ENCODE measurements around the gene CSMD2.

Gene CSMD2

GRCh38 chr1:34060187-34060730, 104.8 kb downstream of the CSMD2 start:
- Histone ChIP-seq H3K27me3 (peaks cover 8% of the 10 kb centered on the region), H3K36me3 (no peaks in the 10 kb centered on the region), H3K27ac (no peak overlapping the region), H3K4me3 (ENCODE audit: low read depth in 1 of 2, low read length in 1 of 2) (no peak overlapping the region), H3K4me1 (ENCODE audit: control insufficient read depth in 1 of 2, insufficient read depth in 1 of 2, low read depth in 1 of 2, low read length in 1 of 2) (no peaks in the 10 kb centered on the region), H3K9me3 (no peaks in the 10 kb centered on the region)
- TF ChIP-seq CTCF (IDR thresholded peaks at IDR 0.05), result no peak

GRCh38 chr1:34057347-34058130, 107.5 kb downstream of the CSMD2 start:
- Histone ChIP-seq H3K4me1 (ENCODE audit: control insufficient read depth in 1 of 2, insufficient read depth in 1 of 2, low read depth in 1 of 2, low read length in 1 of 2) (no peaks in the 10 kb centered on the region), H3K36me3 (no peaks in the 10 kb centered on the region), H3K27me3 (peaks cover 8% of the 10 kb centered on the region), H3K4me3 (ENCODE audit: low read depth in 1 of 2, low read length in 1 of 2) (no peak overlapping the region), H3K9me3 (no peaks in the 10 kb centered on the region), H3K27ac (no peak overlapping the region)
- TF ChIP-seq CTCF (IDR thresholded peaks at IDR 0.05), result no peak

- no peaks in the 10 kb centered on the region for H3K4me1 ChIP-seq (ENCODE audit: control insufficient read depth in 1 of 2, insufficient read depth in 1 of 2, low read depth in 1 of 2, low read length in 1 of 2)
- H3K36me3 ChIP-seq, result no peaks in the 10 kb centered on the region
- H3K9me3 ChIP-seq, result no peaks in the 10 kb centered on the region
- peaks cover 8% of the 10 kb centered on the region for H3K27me3 ChIP-seq
- no peak overlapping the region for H3K4me3 ChIP-seq (ENCODE audit: low read depth in 1 of 2, low read length in 1 of 2)
- TF ChIP-seq CTCF (IDR thresholded peaks at IDR 0.05), result no peak
- no peak overlapping the region for H3K27ac ChIP-seq
These were observed 109.2 kb downstream of the CSMD2 start for GRCh38 chr1:34055818-34056217.

- Histone ChIP-seq H3K27ac (no peak overlapping the region), H3K4me1 (ENCODE audit: control insufficient read depth in 1 of 2, insufficient read depth in 1 of 2, low read depth in 1 of 2, low read length in 1 of 2) (no peaks in the 10 kb centered on the region), H3K9me3 (no peaks in the 10 kb centered on the region), H3K27me3 (peaks cover 8% of the 10 kb centered on the region), H3K36me3 (no peaks in the 10 kb centered on the region), H3K4me3 (ENCODE audit: low read depth in 1 of 2, low read length in 1 of 2) (no peak overlapping the region)
- TF ChIP-seq CTCF (IDR thresholded peaks at IDR 0.05), result no peak
These were observed 110.1 kb downstream of the CSMD2 start for GRCh38 chr1:34054920-34055319.

GRCh38 chr1:34053660-34054059, 111.4 kb downstream of the CSMD2 start:
- TF ChIP-seq CTCF (IDR thresholded peaks at IDR 0.05), result no peak
- no peaks in the 10 kb centered on the region for H3K4me1 ChIP-seq (ENCODE audit: control insufficient read depth in 1 of 2, insufficient read depth in 1 of 2, low read depth in 1 of 2, low read length in 1 of 2)

More at GRCh38 chr1:34053660-34054059, 111.4 kb downstream of the CSMD2 start:
- Histone ChIP-seq H3K27me3 (peaks cover 8% of the 10 kb centered on the region), H3K27ac (no peak overlapping the region), H3K9me3 (no peaks in the 10 kb centered on the region), H3K36me3 (no peaks in the 10 kb centered on the region), H3K4me3 (ENCODE audit: low read depth in 1 of 2, low read length in 1 of 2) (no peak overlapping the region)

Data from neutrophil (primary cell).